Neuronal stem cell (in vitro differentiated cells): ENCODE results near the gene SMAD3.
A peak's percentile ranks its signal among the peaks of the same experiment; 100 is the strongest.

ENCODE experiments used
- DNase-seq: peaks from one replicate; pipeline ENCODE4 v3.0.0-alpha.2; 2013; ENCODE audit warnings: low spot score
- H2AFZ ChIP-seq: one replicate; pipeline ENCODE4 v1.6.1; 2013; ENCODE audit warnings: mild to moderate bottlenecking, low read length, inconsistent platforms
- H2AK5ac ChIP-seq: 2 replicates; pipeline ENCODE4 v1.6.1; 2013; ENCODE audit warnings: low read depth, mild to moderate bottlenecking, inconsistent platforms, low read length, moderate library complexity, mixed read lengths
- H2BK120ac ChIP-seq: 2 replicates; pipeline ENCODE4 v1.6.1; 2013; ENCODE audit warnings: low read depth, mild to moderate bottlenecking, inconsistent platforms, low read length, moderate library complexity, mixed read lengths
- H2BK12ac ChIP-seq: one replicate; pipeline ENCODE4 v1.6.1; 2013; ENCODE audit warnings: low read length, inconsistent platforms
- H2BK15ac ChIP-seq: 2 replicates; pipeline ENCODE4 v1.6.1; 2013; ENCODE audit warnings: mild to moderate bottlenecking, low read length, inconsistent platforms, mixed read lengths
- H2BK5ac ChIP-seq: one replicate; pipeline ENCODE4 v1.6.1; 2013; ENCODE audit warnings: inconsistent platforms, mild to moderate bottlenecking, low read length, moderate library complexity
- H3K14ac ChIP-seq: one replicate; pipeline ENCODE4 v1.6.1; 2013; ENCODE audit warnings: low read length, inconsistent platforms
- H3K18ac ChIP-seq: 2 replicates; pipeline ENCODE4 v1.6.1; 2013; ENCODE audit warnings: low read length, inconsistent platforms
- H3K23ac ChIP-seq: 2 replicates; pipeline ENCODE4 v1.6.1; 2013; ENCODE audit warnings: low read depth, mild to moderate bottlenecking, mixed read lengths, low read length, inconsistent platforms; ENCODE audit not compliant: poor library complexity
- H3K27ac ChIP-seq: replicated peaks from 3 replicates; pipeline ENCODE4 v1.5.1; 2013; ENCODE audit warnings: low read length, inconsistent platforms
- H3K27me3 ChIP-seq, 3 experiments: 2 replicates each; pipeline ENCODE4 v1.6.1; 2013; ENCODE audit warnings: low read length in 3 of 3, mild to moderate bottlenecking in 2 of 3, inconsistent platforms in 1 of 3, low read depth in 1 of 3, mixed read lengths in 1 of 3, moderate library complexity in 1 of 3; ENCODE audit not compliant: control insufficient read depth in 3 of 3, insufficient read depth in 3 of 3
- H3K36me3 ChIP-seq, 2 donors: replicated peaks in 1 of 2; 2 replicates each; pipeline ENCODE4 v1.6.1; 2013; ENCODE audit warnings: low read length in 2 of 2; ENCODE audit not compliant: control insufficient read depth in 2 of 2, insufficient read depth in 2 of 2
- H3K4ac ChIP-seq: 2 replicates; pipeline ENCODE4 v1.6.1; 2013; ENCODE audit warnings: inconsistent platforms, mild to moderate bottlenecking, low read length, moderate library complexity
- H3K4me1 ChIP-seq, 2 donors: 1 replicate in 1 of 2; 2 replicates in 1 of 2; pipeline ENCODE4 v1.6.1; 2013; ENCODE audit warnings: low read length in 2 of 2, low read depth in 1 of 2; ENCODE audit not compliant: control insufficient read depth in 2 of 2, insufficient read depth in 1 of 2
- H3K4me2 ChIP-seq: one replicate; pipeline ENCODE4 v1.6.1; 2013; ENCODE audit warnings: mild to moderate bottlenecking, low read length, inconsistent platforms; ENCODE audit not compliant: insufficient read depth, poor library complexity, severe bottlenecking
- H3K4me3 ChIP-seq, 2 donors: 2 replicates each; pipeline ENCODE4 v1.5.1; 2013; ENCODE audit warnings: low read length in 2 of 2, mild to moderate bottlenecking in 2 of 2, inconsistent platforms in 1 of 2, moderate library complexity in 1 of 2
- H3K79me1 ChIP-seq: one replicate; pipeline ENCODE4 v1.6.1; 2013; ENCODE audit warnings: low read depth, mild to moderate bottlenecking, inconsistent platforms, low read length, moderate library complexity
- H3K9ac ChIP-seq: one replicate; pipeline ENCODE4 v1.6.1; 2013; ENCODE audit warnings: mild to moderate bottlenecking, low read depth, low read length, inconsistent platforms; ENCODE audit not compliant: poor library complexity
- H3K9me3 ChIP-seq, 2 donors: replicated peaks in 1 of 2; 2 replicates each; pipeline versions ENCODE3 to v1.6.1; 2013; ENCODE audit warnings: low read length in 2 of 2, mild to moderate bottlenecking in 2 of 2, inconsistent platforms in 1 of 2, low read depth in 1 of 2, mixed read lengths in 1 of 2, moderate library complexity in 1 of 2; ENCODE audit not compliant: control insufficient read depth in 2 of 2, insufficient read depth in 1 of 2
- H4K8ac ChIP-seq: one replicate; pipeline ENCODE4 v1.6.1; 2013; ENCODE audit warnings: low read depth, mild to moderate bottlenecking, inconsistent platforms, low read length, moderate library complexity
- H4K91ac ChIP-seq: one replicate; pipeline ENCODE4 v1.6.1; 2013; ENCODE audit warnings: low read length, low read depth, mild to moderate bottlenecking, inconsistent platforms; ENCODE audit not compliant: poor library complexity
- WGBS, 2 donors: extraction: QIAGEN DNeasy Blood & Tissue Kit; methylation state at CpG; one replicate each; pipeline ENCODE4 v1.1.7; 2013; ENCODE audit warnings: missing lambda C conversion rate in 2 of 2, mixed read lengths in 1 of 2; ENCODE audit not compliant: insufficient read length in 2 of 2, insufficient replicate concordance in 1 of 2; ENCODE audit errors: extremely low coverage in 2 of 2; 5-methylcytosine and 5-hydroxymethylcytosine counted together

SMAD3 gene

DNA sequence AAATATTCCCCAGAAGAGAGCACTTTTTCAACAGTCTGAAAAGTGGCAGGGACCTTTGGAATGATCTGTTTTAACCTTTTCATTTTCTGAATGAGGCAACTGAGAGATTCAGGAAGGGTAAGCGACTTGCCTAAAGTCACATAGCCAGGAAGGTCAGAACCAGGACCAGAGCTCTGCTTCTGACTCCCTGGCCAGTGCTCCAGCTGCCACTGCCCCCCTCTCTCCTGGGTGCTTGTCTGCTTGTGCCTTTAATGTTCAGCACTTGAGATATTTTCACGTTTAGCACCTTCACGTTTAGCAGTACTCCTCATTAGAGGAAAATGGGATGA lies 68.3 kb downstream of the SMAD3 start:
- H3K27ac ChIP-seq = peak overlapping the region; percentile 75

DNA sequence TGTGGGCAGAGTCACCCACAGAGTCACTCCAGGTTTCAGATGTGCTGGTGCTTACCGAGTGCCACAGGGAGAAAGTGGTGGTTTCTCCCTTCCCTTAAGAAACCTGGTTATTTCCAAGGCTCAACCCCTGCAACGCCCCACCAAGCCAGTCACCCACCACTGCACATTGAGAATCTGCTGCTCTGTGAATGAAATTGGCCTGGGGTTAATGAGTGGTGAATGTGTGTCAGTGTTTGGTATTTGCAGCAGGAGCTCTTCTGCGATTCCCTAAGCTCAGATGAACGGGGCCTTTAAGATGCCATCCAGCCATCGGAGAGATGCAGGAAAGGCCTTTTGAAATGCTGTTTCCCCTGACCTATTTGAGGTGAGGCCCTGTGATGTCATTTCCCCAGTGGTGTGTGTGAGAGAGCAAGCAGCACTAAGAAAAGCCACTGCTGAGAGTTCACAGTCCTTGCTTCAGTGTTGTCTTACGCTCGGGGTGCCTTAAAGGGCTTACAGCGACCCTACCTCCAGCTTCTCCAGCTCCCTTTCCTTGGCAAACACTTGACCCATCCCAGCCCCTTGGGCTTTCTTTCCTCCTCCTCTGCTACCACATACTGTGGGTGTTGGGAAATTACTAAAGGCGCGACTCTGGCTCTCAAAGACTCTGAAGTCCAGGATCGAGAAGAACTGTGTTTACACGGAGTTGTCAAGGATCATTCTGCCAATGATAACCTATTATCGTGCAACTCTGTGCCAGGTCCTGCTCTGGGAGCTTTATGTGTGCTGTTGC lies 68.9 kb downstream of the SMAD3 start:
- Histone ChIP-seq H3K18ac (peak overlapping the region; percentile 93), H3K9me3 (no peaks in the 10 kb centered on the region), H2AFZ (no peak overlapping the region), H4K8ac (no peak overlapping the region), H2BK15ac (peak overlapping the region; percentile 24), H3K36me3 (peaks cover 0 to 11% of the 10 kb centered on the region in 2 donors), H3K27me3 (no peaks in the 10 kb centered on the region), H3K23ac (no peak overlapping the region), H3K27ac (peak overlapping the region; percentile 75), H2BK12ac (no peak overlapping the region), H3K14ac (no peak overlapping the region), H2AK5ac (peak overlapping the region; percentile 26), H3K4me2 (no peak overlapping the region), H2BK5ac (no peak overlapping the region), H4K91ac (no peak overlapping the region), H3K9ac (no peak overlapping the region), H2BK120ac (no peak overlapping the region), H3K4me3 (no peak overlapping the region), H3K4me1 (peaks cover 37 to 45% of the 10 kb centered on the region in 2 donors), H3K4ac (no peak overlapping the region), H3K79me1 (peaks cover 1% of the 10 kb centered on the region)
- WGBS, 2 donors = no CpG with 5 or more reads among the region's 13 CpGs
- peak; percentile 51 for DNase-seq

More for the DNA sequence above, 68.3 kb downstream of the SMAD3 start:
- Histone ChIP-seq H3K18ac (no peak overlapping the region), H2BK5ac (no peak overlapping the region), H3K36me3 (peaks cover 0 to 17% of the 10 kb centered on the region in 2 donors), H3K4me2 (no peak overlapping the region), H3K9ac (no peak overlapping the region), H3K27me3 (no peaks in the 10 kb centered on the region), H3K4ac (no peak overlapping the region), H2BK12ac (no peak overlapping the region), H3K4me3 (no peak overlapping the region), H2AK5ac (no peak overlapping the region), H3K14ac (no peak overlapping the region), H3K23ac (no peak overlapping the region), H2BK120ac (no peak overlapping the region), H2AFZ (no peak overlapping the region), H4K8ac (no peak overlapping the region), H3K4me1 (peaks cover 33 to 42% of the 10 kb centered on the region in 2 donors), H3K9me3 (no peaks in the 10 kb centered on the region), H2BK15ac (no peak overlapping the region), H3K79me1 (peaks cover 1% of the 10 kb centered on the region), H4K91ac (no peak overlapping the region)
- no peak for DNase-seq
- WGBS, 2 donors = no CpG with 5 or more reads among the region's 3 CpGs

DNA sequence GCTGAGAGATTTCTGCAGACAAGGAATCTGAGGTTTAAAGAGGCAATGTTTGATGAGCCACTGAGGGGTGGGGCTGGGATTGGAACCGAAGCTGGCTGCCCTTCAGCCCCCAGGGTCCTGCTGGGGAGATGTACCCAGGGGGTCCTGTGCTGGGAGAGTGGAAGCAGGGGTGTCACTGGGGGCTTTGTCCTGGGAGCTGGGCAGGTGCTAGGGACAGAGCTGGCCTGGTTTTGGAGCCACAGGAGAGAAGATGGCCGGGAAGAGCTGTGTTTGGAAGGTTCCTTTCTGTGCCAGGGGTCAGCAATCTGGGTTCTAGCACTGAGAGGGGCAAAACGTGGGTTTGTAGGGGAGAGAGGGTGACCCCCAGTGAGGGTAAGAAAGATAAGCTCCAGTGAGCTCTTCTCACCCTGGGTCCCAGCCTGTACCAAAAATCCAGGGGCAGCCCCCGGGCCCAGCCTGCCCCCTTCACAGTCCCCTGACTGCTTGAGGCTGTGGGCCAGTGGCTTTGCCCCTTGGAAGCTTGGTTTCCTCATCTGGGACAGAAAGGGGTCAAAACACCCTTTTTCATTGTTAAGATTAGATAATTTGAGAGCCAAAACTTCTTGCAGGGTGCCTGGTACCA lies 69.6 kb downstream of the SMAD3 start:
- H2BK15ac ChIP-seq = peak overlapping the region; percentile 24
- no peak overlapping the region for H2BK5ac ChIP-seq
- H3K4me3 ChIP-seq = no peak overlapping the region
- no peak overlapping the region for H2BK120ac ChIP-seq
- H3K14ac ChIP-seq = no peak overlapping the region
- H3K27ac ChIP-seq = peak overlapping the region; percentile 75
- H3K4ac ChIP-seq = no peak overlapping the region
- no peaks in the 10 kb centered on the region for H3K9me3 ChIP-seq
- H3K79me1 ChIP-seq = peaks cover 1% of the 10 kb centered on the region
- WGBS, 2 donors = no CpG with 5 or more reads among the region's 4 CpGs
- peak overlapping the region; percentile 93 for H3K18ac ChIP-seq
- H2BK12ac ChIP-seq = no peak overlapping the region
- H3K9ac ChIP-seq = no peak overlapping the region
- no peak overlapping the region for H2AFZ ChIP-seq
- H3K27me3 ChIP-seq = no peaks in the 10 kb centered on the region
- no peak overlapping the region for H3K4me2 ChIP-seq
- H2AK5ac ChIP-seq = peak overlapping the region; percentile 26
- H3K4me1 ChIP-seq = peaks cover 40 to 46% of the 10 kb centered on the region in 2 donors
- peaks cover 0 to 4% of the 10 kb centered on the region in 2 donors for H3K36me3 ChIP-seq
- H4K8ac ChIP-seq = no peak overlapping the region
- DNase-seq = no peak
- H3K23ac ChIP-seq = no peak overlapping the region
- H4K91ac ChIP-seq = no peak overlapping the region

DNA sequence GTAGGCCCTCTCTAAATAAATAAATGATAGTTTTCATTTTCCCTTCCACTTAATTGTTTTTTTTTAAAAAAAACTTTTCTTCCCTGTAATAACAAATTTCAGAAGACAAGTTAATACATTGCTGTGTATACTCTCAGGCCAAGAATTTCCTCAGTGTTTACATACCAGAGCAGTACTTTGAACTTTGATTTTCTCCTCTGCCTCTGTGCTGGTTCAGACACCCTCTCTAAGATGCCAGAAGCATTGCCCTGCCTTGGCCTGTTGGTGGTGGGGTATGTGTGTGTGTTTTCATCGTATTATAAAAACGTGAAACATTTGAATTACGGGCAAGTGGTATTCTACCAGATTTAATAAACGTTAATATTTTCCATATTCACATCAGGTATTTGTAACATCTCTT lies 70.1 kb downstream of the SMAD3 start:
- Histone ChIP-seq H3K4me1 (peaks cover 43 to 44% of the 10 kb centered on the region in 2 donors), H3K27ac (no peak overlapping the region), H3K14ac (no peak overlapping the region), H3K27me3 (no peaks in the 10 kb centered on the region), H2BK5ac (no peak overlapping the region), H3K9me3 (no peaks in the 10 kb centered on the region), H4K8ac (no peak overlapping the region), H2AFZ (no peak overlapping the region), H3K79me1 (peaks cover 1% of the 10 kb centered on the region), H3K23ac (no peak overlapping the region), H3K9ac (no peak overlapping the region), H2BK120ac (no peak overlapping the region), H3K36me3 (no peaks in the 10 kb centered on the region), H3K4me3 (no peak overlapping the region), H2BK15ac (no peak overlapping the region), H3K4ac (no peak overlapping the region), H3K18ac (no peak overlapping the region), H2BK12ac (no peak overlapping the region), H4K91ac (no peak overlapping the region), H3K4me2 (no peak overlapping the region), H2AK5ac (no peak overlapping the region)
- no CpG with 5 or more reads among the region's 4 CpGs for WGBS, 2 donors
- no peak for DNase-seq
